ENCODE data around the gene RASA3. TPM values are rescaled to one million over a fixed set of nuclear protein-coding genes. Genes with fewer than 3 reads are reported as not detected.

RASA3 gene
- total RNA-seq, 1 experiment from 2014 or later: 22.3 TPM

DNA sequence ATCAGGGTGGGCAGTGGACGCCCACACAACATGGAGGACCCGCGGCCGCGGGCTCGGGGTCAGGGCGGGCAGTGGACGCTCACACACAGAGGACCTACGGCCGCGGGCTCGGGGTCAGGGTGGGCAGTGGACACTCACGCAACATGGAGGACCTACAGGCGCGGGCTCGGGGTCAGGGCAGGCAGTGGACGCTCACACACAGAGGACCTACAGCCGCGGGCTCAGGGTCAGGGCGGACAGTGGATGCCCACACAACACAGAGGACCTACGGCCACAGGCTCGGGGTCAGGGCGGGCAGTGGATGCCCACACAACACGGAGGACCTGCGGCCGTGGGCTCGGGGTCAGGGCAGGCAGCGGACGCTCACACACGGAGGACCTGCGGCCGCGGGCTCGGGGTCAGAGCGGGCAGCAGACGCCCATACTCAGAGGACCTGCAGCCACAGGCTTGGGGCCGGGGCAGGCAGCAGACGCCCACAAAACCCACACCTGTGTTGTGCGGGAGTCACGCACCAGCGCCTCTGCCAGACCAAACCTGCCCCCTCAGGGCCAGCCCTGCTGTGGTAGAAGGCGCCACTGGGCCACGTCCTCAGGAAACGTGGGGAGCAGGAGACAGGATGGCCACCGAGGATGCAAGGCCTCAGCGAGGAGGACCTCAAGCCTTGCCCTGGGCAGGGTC lies 131.0 kb downstream of the RASA3 start:
- ATAC-seq: no peak
- Mint-ChIP-seq H3K9me3 (no peaks in the 10 kb centered on the region), H3K27ac (no peak overlapping the region), H3K4me1 (no peaks in the 10 kb centered on the region), H3K36me3 (0 out of 2 replicates have a peak, but pooled peaks cover 4% of the 10 kb centered on the region), H3K27me3 (ENCODE audit: low read depth) (no peaks in the 10 kb centered on the region), H3K4me3 (no peak overlapping the region)
- TF ChIP-seq SMAD3 (CRISPR knock-in tag; IDR thresholded peaks at IDR 0.05; ENCODE audit: borderline replicate concordance) (no peak), ETV6 (CRISPR knock-in tag; IDR thresholded peaks at IDR 0.05) (no peak), NR3C1 (CRISPR knock-in tag; conservative IDR thresholded peaks at IDR 0.05; ENCODE audit: low read depth) (no peak), ZNF121 (CRISPR knock-in tag; IDR thresholded peaks at IDR 0.05) (no peak), NFATC4 (CRISPR knock-in tag; IDR thresholded peaks at IDR 0.05) (no peak)
- TF ChIP-seq, protein P1, sequence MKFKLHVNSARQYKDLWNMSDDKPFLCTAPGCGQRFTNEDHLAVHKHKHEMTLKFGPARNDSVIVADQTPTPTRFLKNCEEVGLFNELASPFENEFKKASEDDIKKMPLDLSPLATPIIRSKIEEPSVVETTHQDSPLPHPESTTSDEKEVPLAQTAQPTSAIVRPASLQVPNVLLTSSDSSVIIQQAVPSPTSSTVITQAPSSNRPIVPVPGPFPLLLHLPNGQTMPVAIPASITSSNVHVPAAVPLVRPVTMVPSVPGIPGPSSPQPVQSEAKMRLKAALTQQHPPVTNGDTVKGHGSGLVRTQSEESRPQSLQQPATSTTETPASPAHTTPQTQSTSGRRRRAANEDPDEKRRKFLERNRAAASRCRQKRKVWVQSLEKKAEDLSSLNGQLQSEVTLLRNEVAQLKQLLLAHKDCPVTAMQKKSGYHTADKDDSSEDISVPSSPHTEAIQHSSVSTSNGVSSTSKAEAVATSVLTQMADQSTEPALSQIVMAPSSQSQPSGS (CRISPR knock-in tag; IDR thresholded peaks at IDR 0.05; ENCODE audit: borderline replicate concordance, low read depth): no peak
- TF ChIP-seq, protein P2, sequence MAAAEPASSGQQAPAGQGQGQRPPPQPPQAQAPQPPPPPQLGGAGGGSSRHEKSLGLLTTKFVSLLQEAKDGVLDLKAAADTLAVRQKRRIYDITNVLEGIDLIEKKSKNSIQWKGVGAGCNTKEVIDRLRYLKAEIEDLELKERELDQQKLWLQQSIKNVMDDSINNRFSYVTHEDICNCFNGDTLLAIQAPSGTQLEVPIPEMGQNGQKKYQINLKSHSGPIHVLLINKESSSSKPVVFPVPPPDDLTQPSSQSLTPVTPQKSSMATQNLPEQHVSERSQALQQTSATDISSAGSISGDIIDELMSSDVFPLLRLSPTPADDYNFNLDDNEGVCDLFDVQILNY (CRISPR knock-in tag; IDR thresholded peaks at IDR 0.05): no peak
- TF ChIP-seq, protein P3, sequence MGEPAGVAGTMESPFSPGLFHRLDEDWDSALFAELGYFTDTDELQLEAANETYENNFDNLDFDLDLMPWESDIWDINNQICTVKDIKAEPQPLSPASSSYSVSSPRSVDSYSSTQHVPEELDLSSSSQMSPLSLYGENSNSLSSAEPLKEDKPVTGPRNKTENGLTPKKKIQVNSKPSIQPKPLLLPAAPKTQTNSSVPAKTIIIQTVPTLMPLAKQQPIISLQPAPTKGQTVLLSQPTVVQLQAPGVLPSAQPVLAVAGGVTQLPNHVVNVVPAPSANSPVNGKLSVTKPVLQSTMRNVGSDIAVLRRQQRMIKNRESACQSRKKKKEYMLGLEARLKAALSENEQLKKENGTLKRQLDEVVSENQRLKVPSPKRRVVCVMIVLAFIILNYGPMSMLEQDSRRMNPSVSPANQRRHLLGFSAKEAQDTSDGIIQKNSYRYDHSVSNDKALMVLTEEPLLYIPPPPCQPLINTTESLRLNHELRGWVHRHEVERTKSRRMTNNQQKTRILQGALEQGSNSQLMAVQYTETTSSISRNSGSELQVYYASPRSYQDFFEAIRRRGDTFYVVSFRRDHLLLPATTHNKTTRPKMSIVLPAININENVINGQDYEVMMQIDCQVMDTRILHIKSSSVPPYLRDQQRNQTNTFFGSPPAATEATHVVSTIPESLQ (CRISPR knock-in tag; IDR thresholded peaks at IDR 0.05): no peak
- TF ChIP-seq, protein P4, sequence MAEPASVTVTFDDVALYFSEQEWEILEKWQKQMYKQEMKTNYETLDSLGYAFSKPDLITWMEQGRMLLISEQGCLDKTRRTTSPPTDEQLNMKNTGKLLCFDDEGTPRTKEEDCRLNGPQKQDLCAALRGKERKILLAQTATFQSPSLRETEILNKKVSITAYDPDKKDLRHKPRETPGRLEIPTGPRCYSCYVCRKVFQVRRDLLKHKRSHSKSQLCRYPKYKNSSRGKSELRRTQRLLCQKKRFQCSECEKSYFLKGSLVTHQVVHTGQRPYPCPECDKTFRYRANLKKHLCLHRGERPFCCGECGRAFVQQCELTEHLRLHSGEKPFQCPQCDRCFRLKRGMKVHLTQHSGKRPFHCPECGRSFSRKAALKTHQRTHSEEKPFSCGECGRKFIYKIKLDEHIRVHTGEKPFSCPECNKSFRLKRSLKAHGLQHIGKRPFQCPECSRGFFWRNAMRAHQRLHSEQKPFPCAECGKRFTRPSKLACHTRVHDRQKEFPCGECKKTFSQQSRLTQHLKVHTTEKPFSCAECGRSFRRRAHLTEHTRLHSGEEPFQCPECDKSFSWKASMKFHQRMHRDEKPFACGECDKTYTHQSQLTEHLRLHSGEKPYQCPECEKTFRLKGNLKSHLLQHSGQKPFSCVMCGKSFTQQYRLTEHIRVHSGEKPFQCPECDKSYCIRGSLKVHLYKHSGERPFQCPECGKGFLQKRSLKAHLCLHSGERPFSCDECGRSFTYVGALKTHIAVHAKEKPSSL (CRISPR knock-in tag; conservative IDR thresholded peaks at IDR 0.05): no peak
- DNase-seq (ENCODE audit: low spot score): no peak
- ChIA-PET POLR2A (no interaction called here), CTCF (no interaction called here)

DNA sequence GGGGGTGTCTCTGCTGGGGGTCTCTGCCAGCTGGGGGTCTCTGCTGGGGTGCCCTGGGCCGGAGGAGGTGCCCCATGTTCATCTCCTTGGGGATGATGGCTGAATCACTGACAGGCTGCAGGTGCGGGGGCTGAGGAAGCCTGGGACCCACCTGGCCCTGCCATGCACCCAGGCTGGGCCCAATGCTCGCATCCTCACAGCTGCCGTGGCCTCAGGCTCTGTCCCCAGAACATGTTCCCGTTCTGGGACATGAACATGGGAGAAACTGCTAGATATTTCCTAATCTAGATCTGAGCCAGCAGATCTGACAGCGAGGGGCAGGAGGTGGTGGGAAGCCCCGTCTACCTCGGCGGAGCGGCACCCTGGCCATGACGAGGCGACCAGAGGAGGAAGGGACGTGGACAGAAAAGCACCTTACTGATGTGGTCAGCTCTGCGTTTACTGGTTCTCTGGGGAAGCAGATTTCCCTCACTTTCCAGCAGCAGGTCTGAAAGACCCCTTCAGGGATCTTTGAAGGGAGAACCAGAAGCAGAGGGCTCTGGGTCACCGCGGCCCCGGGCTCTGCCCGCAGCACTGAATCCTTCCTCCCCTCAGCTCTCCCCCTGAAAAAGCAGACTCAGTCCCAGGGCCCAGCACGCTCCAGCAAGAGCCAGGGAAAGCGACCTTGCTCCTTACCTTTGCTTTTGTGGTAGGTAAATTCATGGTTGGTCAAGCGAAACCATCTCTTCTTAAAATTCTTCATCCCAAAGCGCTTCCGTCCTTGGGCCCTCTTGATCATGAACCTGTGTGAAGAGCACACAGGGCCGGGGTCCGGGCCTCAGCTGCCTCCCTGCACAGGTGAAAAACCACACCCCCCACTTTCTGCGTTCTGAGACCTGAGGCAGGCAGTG lies 132.0 kb downstream of the RASA3 start:
- POLR2A ChIA-PET: no interaction called here
- CTCF ChIA-PET: interaction anchor here (0.6 kb wide), 1 partner anchor 16 kb away, joined by 3 read pairs; no protein-coding TSS in a partner anchor
- Mint-ChIP-seq H3K27ac (peak overlapping the region; percentile 41; the same call in 1 of the 2 replicates), H3K36me3 (0 out of 2 replicates have a peak, but pooled peaks cover 4% of the 10 kb centered on the region), H3K4me1 (no peaks in the 10 kb centered on the region), H3K9me3 (no peaks in the 10 kb centered on the region), H3K27me3 (ENCODE audit: low read depth) (no peaks in the 10 kb centered on the region), H3K4me3 (no peak overlapping the region)
- ATAC-seq: no peak
- DNase-seq (ENCODE audit: low spot score): no peak
- no peak for TF ChIP-seq OVOL2 (CRISPR knock-in tag; IDR thresholded peaks at IDR 0.05; ENCODE audit: borderline replicate concordance)
- no peak for TF ChIP-seq ZNF423 (CRISPR knock-in tag; IDR thresholded peaks at IDR 0.05)

DNA sequence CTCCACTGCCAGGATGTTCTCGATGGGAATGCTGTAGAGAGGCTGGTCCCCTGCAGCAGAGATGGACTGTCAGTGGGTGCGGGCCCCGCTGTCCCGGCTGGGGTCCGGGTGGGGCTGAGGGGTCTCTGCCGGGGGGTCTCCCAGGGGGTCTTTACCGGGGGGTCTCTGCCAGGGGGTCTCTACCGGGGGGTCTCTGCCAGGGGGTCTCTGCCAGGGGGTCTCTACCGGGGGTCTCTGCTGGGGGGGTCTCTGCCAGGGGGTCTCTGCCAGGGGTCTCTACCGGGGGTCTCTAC lies 132.9 kb downstream of the RASA3 start:
- H3K27ac Mint-ChIP-seq: no peak overlapping the region
- no peak for DNase-seq (ENCODE audit: low spot score)
- no peak for TF ChIP-seq PRRX2 (CRISPR knock-in tag; IDR thresholded peaks at IDR 0.05)
- TF ChIP-seq ETV6 (CRISPR knock-in tag; IDR thresholded peaks at IDR 0.05): no peak
- TF ChIP-seq TP53 (CRISPR knock-in tag; IDR thresholded peaks at IDR 0.05): no peak
- TF ChIP-seq OVOL2 (CRISPR knock-in tag; IDR thresholded peaks at IDR 0.05; ENCODE audit: borderline replicate concordance): no peak
- no peak for TF ChIP-seq JAZF1 (CRISPR knock-in tag; IDR thresholded peaks at IDR 0.05)
- TF ChIP-seq NR2C2 (CRISPR knock-in tag; IDR thresholded peaks at IDR 0.05): no peak
- TF ChIP-seq GTF2I (CRISPR knock-in tag; conservative IDR thresholded peaks at IDR 0.05): no peak
- ATAC-seq: no peak
- no peaks in the 10 kb centered on the region for H3K4me1 Mint-ChIP-seq
- H3K4me3 Mint-ChIP-seq: no peak overlapping the region
- ChIA-PET POLR2A (no interaction called here), CTCF (no interaction called here)
- H3K9me3 Mint-ChIP-seq: no peaks in the 10 kb centered on the region
- H3K36me3 Mint-ChIP-seq: 0 out of 2 replicates have a peak, but pooled peaks cover 4% of the 10 kb centered on the region
- no peaks in the 10 kb centered on the region for H3K27me3 Mint-ChIP-seq (ENCODE audit: low read depth)
